HEK293 (cell line): ENCODE results near the gene EXD3.

Experiments used
- CTCF ChIA-PET: fragments of 350-600 bp; formaldehyde crosslinking; extraction: SDS; loops from one replicate; lab custom pipeline; 2021; ENCODE audit warnings: antibody characterized with exemption; lab: Yijun Ruan, JAX
- POLR2A ChIA-PET: fragments of 300-600 bp; formaldehyde crosslinking; extraction: SDS; loops from one replicate; lab custom pipeline; 2020; ENCODE audit warnings: antibody characterized with exemption, inconsistent platforms; lab: Yijun Ruan, JAX
- H3K27ac ChIP-seq: fragments of 200-500 bp; sonication (Bioruptor generic); 2 replicates; pipeline ENCODE4 v1.5.1; 2014; ENCODE audit warnings: low read depth, low read length, control low read depth, inconsistent platforms; ENCODE audit errors: extremely low read depth
- H3K36me3 ChIP-seq, 2 experiments: fragments of 200-500 bp in 1 of 2; sonication (Bioruptor generic) in 1 of 2; 1 replicate in 1 of 2; 2 replicates in 1 of 2; pipeline ENCODE4 v1.5.1; 2014 to 2017; ENCODE audit warnings: inconsistent platforms in 2 of 2, low read length in 2 of 2; ENCODE audit not compliant: control insufficient read depth in 2 of 2, insufficient read depth in 1 of 2
- H3K4me1 ChIP-seq: fragments of 200-500 bp; sonication (Bioruptor generic); 2 replicates; pipeline ENCODE4 v1.5.1; 2014; ENCODE audit warnings: mild to moderate bottlenecking, low read length, inconsistent platforms; ENCODE audit not compliant: control insufficient read depth, insufficient read depth
- H3K4me3 ChIP-seq: 2 replicates; pipeline ENCODE4 v1.5.1; 2011; ENCODE audit warnings: low read depth, mild to moderate bottlenecking, control low read depth, low read length, moderate library complexity
- H3K9me3 ChIP-seq: fragments of 200-500 bp; sonication (Bioruptor generic); 2 replicates; pipeline ENCODE4 v1.5.1; 2014; ENCODE audit warnings: low read depth, low read length, inconsistent platforms; ENCODE audit not compliant: control insufficient read depth, insufficient read depth
- BCL11B ChIP-seq: fragments of 450-650 bp; formaldehyde crosslinking; IDR thresholded peaks from 2 replicates; pipeline ENCODE4 v1.5.1; 2016; ENCODE audit warnings: low read depth, missing biosample characterization, missing genetic modification characterization
- EGR2 ChIP-seq: fragments of 450-650 bp; formaldehyde crosslinking; IDR thresholded peaks from 2 replicates; pipeline ENCODE4 v1.5.1; 2016; ENCODE audit warnings: low read depth, missing biosample characterization, missing genetic modification characterization
- GLI2 ChIP-seq: fragments of 450-650 bp; formaldehyde crosslinking; IDR thresholded peaks from 2 replicates; pipeline ENCODE4; 2017; ENCODE audit warnings: missing biosample characterization, missing genetic modification characterization, low read depth, borderline replicate concordance
- GLIS2 ChIP-seq: fragments of 450-650 bp; formaldehyde crosslinking; IDR thresholded peaks from 2 replicates; pipeline ENCODE4 v1.5.1; 2016; ENCODE audit warnings: missing biosample characterization, missing genetic modification characterization
- KLF10 ChIP-seq: fragments of 450-650 bp; IDR thresholded peaks from 2 replicates; pipeline ENCODE4 v1.5.1; 2018; ENCODE audit warnings: missing biosample characterization, mild to moderate bottlenecking, missing genetic modification characterization
- MYNN ChIP-seq: fragments of 450-650 bp; formaldehyde crosslinking; IDR thresholded peaks from 2 replicates; pipeline ENCODE4 v1.5.1; 2016; ENCODE audit warnings: missing biosample characterization, missing genetic modification characterization, borderline replicate concordance
- ZFHX2 ChIP-seq: fragments of 450-650 bp; formaldehyde crosslinking; conservative IDR thresholded peaks from 2 replicates; pipeline ENCODE4 v1.5.1; 2016; ENCODE audit warnings: missing biosample characterization, missing genetic modification characterization
- ZNF138 ChIP-seq: fragments of 450-650 bp; formaldehyde crosslinking; IDR thresholded peaks from 2 replicates; pipeline ENCODE4 v1.5.1; 2016; ENCODE audit warnings: missing biosample characterization, missing genetic modification characterization, borderline replicate concordance
- ZNF239 ChIP-seq: fragments of 450-650 bp; formaldehyde crosslinking; IDR thresholded peaks from 2 replicates; pipeline ENCODE4 v1.5.1; 2016; ENCODE audit warnings: missing biosample characterization, missing genetic modification characterization
- ZNF248 ChIP-seq: fragments of 450-650 bp; formaldehyde crosslinking; IDR thresholded peaks from 2 replicates; pipeline ENCODE4 v1.5.1; 2017; ENCODE audit warnings: missing biosample characterization, missing genetic modification characterization
- ZNF274 ChIP-seq, 2 experiments: fragments of 200-500 bp in 1 of 2; fragments of 450-650 bp in 1 of 2; sonication (Bioruptor generic) in 1 of 2; formaldehyde crosslinking in 1 of 2; IDR thresholded peaks; 2 replicates each; pipeline versions ENCODE4 v1.5.1 to v1.6.1; 2014 to 2016; ENCODE audit warnings: borderline replicate concordance in 1 of 2, inconsistent platforms in 1 of 2, low read length in 1 of 2, missing biosample characterization in 1 of 2, missing genetic modification characterization in 1 of 2
- ZNF324 ChIP-seq: fragments of 450-650 bp; formaldehyde crosslinking; IDR thresholded peaks from 2 replicates; pipeline ENCODE4 v1.5.1; 2016; ENCODE audit warnings: missing biosample characterization, missing genetic modification characterization
- ZNF350 ChIP-seq: fragments of 450-650 bp; formaldehyde crosslinking; IDR thresholded peaks from 2 replicates; pipeline ENCODE4 v1.5.0; 2017; ENCODE audit warnings: missing biosample characterization, mild to moderate bottlenecking, missing genetic modification characterization
- ZNF510 ChIP-seq: fragments of 450-650 bp; formaldehyde crosslinking; IDR thresholded peaks from 2 replicates; pipeline ENCODE4 v1.5.1; 2018; ENCODE audit warnings: mild to moderate bottlenecking, missing genetic modification characterization, missing biosample characterization; ENCODE audit not compliant: insufficient replicate concordance
- ZNF623 ChIP-seq: fragments of 450-650 bp; formaldehyde crosslinking; IDR thresholded peaks from 2 replicates; pipeline ENCODE4 v1.5.1; 2016; ENCODE audit warnings: missing biosample characterization, missing genetic modification characterization
- ZNF624 ChIP-seq: fragments of 450-650 bp; formaldehyde crosslinking; IDR thresholded peaks from 2 replicates; pipeline ENCODE4 v1.5.1; 2017; ENCODE audit warnings: missing biosample characterization, missing genetic modification characterization
- ZNF768 ChIP-seq: fragments of 450-650 bp; formaldehyde crosslinking; IDR thresholded peaks from 2 replicates; pipeline ENCODE4 v1.5.1; 2018; ENCODE audit warnings: missing biosample characterization, mild to moderate bottlenecking, missing genetic modification characterization
- ZSCAN16 ChIP-seq: fragments of 450-650 bp; formaldehyde crosslinking; IDR thresholded peaks from 2 replicates; pipeline ENCODE4 v1.5.1; 2016; ENCODE audit warnings: missing biosample characterization, missing genetic modification characterization
- TF ChIP-seq, protein P1 (sequence below): fragments of 450-650 bp; formaldehyde crosslinking; IDR thresholded peaks from 2 replicates; pipeline ENCODE4 v1.5.1; 2016; ENCODE audit warnings: missing biosample characterization, missing genetic modification characterization
- TF ChIP-seq, protein P2 (sequence below): fragments of 450-650 bp; formaldehyde crosslinking; IDR thresholded peaks from 2 replicates; pipeline ENCODE4 v1.5.1; 2016; ENCODE audit warnings: missing biosample characterization, missing genetic modification characterization
- TF ChIP-seq, protein P3 (sequence below): fragments of 450-650 bp; formaldehyde crosslinking; IDR thresholded peaks from 2 replicates; pipeline ENCODE4 v1.5.1; 2016; ENCODE audit warnings: missing biosample characterization, missing genetic modification characterization
- TF ChIP-seq, protein P4 (sequence below): fragments of 450-650 bp; formaldehyde crosslinking; IDR thresholded peaks from 2 replicates; pipeline ENCODE4 v1.5.1; 2016; ENCODE audit warnings: missing biosample characterization, missing genetic modification characterization
- TF ChIP-seq, protein P5 (sequence below): fragments of 450-650 bp; formaldehyde crosslinking; IDR thresholded peaks from 2 replicates; pipeline ENCODE4 v1.5.1; 2016; ENCODE audit warnings: missing biosample characterization, missing genetic modification characterization

EXD3 gene

DNA sequence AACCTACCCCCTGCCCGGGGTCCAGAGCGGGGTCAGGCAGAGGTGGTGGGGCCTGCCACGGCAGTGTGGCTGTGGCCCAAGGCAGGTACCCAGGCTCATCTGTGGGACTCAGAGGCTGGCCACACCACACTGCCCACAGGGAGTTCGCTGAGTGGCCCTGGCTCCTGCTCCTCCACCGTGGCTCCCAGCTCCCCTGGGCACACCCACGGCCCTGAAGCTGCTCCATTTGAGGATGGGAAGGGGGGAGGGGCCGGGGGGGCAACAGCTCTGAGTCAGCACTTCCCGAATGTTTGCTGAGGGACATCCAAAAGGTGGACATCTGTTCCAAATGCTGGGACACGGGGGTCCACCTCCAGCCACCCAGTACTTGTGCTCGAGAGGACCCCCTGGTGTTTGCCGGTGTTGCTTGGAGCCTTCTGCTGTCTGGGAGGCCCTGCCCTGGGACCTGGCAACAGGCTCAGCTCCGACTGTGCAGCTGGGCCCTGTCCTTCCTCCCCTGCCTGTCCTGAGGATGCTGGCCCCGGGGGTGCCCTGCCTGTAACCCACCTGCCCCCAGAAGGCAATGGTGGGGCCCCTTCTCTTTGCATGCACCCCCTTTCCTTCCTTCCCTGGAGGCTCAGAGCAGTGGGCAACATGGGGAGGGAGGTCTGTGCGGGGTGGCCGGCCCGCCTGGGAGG is 118.4 kb downstream of the EXD3 start (continued):
- TF ChIP-seq, protein P1, sequence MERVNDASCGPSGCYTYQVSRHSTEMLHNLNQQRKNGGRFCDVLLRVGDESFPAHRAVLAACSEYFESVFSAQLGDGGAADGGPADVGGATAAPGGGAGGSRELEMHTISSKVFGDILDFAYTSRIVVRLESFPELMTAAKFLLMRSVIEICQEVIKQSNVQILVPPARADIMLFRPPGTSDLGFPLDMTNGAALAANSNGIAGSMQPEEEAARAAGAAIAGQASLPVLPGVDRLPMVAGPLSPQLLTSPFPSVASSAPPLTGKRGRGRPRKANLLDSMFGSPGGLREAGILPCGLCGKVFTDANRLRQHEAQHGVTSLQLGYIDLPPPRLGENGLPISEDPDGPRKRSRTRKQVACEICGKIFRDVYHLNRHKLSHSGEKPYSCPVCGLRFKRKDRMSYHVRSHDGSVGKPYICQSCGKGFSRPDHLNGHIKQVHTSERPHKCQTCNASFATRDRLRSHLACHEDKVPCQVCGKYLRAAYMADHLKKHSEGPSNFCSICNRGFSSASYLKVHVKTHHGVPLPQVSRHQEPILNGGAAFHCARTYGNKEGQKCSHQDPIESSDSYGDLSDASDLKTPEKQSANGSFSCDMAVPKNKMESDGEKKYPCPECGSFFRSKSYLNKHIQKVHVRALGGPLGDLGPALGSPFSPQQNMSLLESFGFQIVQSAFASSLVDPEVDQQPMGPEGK, result peak; percentile 76
- TF ChIP-seq EGR2 (tag by site-specific recombination) (peak; percentile 18; the same call in 1 of the 2 replicates), KLF10 (0 out of 2 replicates have a peak, but pooled peaks have one; percentile 32), ZFHX2 (peak; percentile 54), ZNF350 (tag by site-specific recombination) (no peak), GLIS2 (tag by site-specific recombination) (peak; percentile 64; the same call in 1 of the 2 replicates)
- TF ChIP-seq, protein P2, sequence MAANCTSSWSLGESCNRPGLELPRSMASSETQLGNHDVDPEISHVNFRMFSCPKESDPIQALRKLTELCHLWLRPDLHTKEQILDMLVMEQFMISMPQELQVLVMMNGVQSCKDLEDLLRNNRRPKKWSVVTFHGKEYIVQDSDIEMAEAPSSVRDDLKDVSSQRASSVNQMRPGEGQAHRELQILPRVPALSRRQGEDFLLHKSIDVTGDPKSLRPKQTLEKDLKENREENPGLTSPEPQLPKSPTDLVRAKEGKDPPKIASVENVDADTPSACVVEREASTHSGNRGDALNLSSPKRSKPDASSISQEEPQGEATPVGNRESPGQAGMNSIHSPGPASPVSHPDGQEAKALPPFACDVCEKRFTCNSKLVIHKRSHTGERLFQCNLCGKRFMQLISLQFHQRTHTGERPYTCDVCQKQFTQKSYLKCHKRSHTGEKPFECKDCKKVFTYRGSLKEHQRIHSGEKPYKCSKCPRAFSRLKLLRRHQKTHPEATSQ (tag by site-specific recombination), result no peak
- TF ChIP-seq, protein P3, sequence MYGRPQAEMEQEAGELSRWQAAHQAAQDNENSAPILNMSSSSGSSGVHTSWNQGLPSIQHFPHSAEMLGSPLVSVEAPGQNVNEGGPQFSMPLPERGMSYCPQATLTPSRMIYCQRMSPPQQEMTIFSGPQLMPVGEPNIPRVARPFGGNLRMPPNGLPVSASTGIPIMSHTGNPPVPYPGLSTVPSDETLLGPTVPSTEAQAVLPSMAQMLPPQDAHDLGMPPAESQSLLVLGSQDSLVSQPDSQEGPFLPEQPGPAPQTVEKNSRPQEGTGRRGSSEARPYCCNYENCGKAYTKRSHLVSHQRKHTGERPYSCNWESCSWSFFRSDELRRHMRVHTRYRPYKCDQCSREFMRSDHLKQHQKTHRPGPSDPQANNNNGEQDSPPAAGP, result peak; percentile 22; the same call in 1 of the 2 replicates

DNA sequence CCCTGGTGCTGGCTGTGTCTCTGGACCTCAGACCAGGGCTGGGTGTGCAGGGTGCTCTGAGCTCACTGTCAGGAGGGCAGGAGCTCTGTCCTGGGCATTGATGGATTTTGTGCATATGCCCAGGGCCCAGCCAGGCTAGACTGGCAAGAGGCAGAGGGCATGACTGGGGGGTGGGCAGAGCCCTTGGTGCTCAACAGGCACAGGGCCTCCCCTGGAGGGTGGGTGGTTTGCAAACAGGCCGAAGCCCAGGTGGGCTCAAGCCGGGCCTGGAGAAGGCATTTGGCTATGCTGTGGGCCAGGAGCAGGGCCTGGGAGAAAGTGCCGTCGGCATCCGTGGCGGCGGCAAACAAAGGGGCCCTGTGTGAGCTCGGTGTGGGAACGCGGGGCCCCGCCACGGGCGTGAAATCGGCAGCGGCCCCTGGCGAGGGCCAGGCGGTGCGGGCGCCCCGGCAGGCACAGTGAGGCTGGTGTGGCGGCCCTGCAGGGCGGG is 119.0 kb downstream of the EXD3 start:
- TF ChIP-seq ZSCAN16 (tag by site-specific recombination) (0 out of 2 replicates have a peak, but pooled peaks have one; percentile 51), ZNF623 (tag by site-specific recombination) (no peak), ZNF248 (tag by site-specific recombination) (no peak), BCL11B (tag by site-specific recombination) (no peak), ZNF239 (tag by site-specific recombination) (no peak), GLI2 (no peak), ZNF768 (tag by site-specific recombination) (0 out of 2 replicates have a peak, but pooled peaks have one; percentile 39), ZNF324 (tag by site-specific recombination) (no peak), ZNF138 (no peak), ZNF624 (no peak), MYNN (tag by site-specific recombination) (no peak), ZNF510 (tag by site-specific recombination) (no peak), ZNF274 (IDR thresholded peaks at IDR 0.05; ENCODE audit: low read length) (no peak), ZNF274 (tag by site-specific recombination; IDR thresholded peaks at IDR 0.05; ENCODE audit: borderline replicate concordance) (no peak)
- TF ChIP-seq, protein P4, sequence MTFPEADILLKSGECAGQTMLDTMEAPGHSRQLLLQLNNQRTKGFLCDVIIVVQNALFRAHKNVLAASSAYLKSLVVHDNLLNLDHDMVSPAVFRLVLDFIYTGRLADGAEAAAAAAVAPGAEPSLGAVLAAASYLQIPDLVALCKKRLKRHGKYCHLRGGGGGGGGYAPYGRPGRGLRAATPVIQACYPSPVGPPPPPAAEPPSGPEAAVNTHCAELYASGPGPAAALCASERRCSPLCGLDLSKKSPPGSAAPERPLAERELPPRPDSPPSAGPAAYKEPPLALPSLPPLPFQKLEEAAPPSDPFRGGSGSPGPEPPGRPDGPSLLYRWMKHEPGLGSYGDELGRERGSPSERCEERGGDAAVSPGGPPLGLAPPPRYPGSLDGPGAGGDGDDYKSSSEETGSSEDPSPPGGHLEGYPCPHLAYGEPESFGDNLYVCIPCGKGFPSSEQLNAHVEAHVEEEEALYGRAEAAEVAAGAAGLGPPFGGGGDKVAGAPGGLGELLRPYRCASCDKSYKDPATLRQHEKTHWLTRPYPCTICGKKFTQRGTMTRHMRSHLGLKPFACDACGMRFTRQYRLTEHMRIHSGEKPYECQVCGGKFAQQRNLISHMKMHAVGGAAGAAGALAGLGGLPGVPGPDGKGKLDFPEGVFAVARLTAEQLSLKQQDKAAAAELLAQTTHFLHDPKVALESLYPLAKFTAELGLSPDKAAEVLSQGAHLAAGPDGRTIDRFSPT (tag by site-specific recombination), result peak; percentile 70; the same call in 1 of the 2 replicates
- TF ChIP-seq, protein P5, sequence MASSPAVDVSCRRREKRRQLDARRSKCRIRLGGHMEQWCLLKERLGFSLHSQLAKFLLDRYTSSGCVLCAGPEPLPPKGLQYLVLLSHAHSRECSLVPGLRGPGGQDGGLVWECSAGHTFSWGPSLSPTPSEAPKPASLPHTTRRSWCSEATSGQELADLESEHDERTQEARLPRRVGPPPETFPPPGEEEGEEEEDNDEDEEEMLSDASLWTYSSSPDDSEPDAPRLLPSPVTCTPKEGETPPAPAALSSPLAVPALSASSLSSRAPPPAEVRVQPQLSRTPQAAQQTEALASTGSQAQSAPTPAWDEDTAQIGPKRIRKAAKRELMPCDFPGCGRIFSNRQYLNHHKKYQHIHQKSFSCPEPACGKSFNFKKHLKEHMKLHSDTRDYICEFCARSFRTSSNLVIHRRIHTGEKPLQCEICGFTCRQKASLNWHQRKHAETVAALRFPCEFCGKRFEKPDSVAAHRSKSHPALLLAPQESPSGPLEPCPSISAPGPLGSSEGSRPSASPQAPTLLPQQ (tag by site-specific recombination), result no peak
- Histone ChIP-seq H3K27ac (no peak overlapping the region), H3K4me1 (peaks cover 13% of the 10 kb centered on the region), H3K4me3 (no peak overlapping the region), H3K36me3 (no peaks in the 10 kb centered on the region), H3K9me3 (no peaks in the 10 kb centered on the region)
- ChIA-PET CTCF (interaction anchor here (1.1 to 3.5 kb wide), 2 partner anchors 17 to 34 kb away, joined by 3 to 15 read pairs; no protein-coding TSS in a partner anchor), POLR2A (interaction anchor here (0.7 to 2.7 kb wide), 3 partner anchors 10 to 119 kb away, joined by 3 to 25 read pairs (median 4); partner anchors contain the start of genes EXD3 and NOXA1)
